GM21381 (cell line): ENCODE data around the gene BCOR.
A peak's percentile ranks its signal among the peaks of the same experiment; 100 is the strongest.

Experiments
- ATAC-seq: cut with Tn5 transposase; IDR thresholded peaks from one replicate; pipeline ENCODE4 v1.9.1; 2021; ENCODE audit warnings: mild to moderate bottlenecking, moderate library complexity; ENCODE audit not compliant: unreplicated experiment

BCOR gene

DNA sequence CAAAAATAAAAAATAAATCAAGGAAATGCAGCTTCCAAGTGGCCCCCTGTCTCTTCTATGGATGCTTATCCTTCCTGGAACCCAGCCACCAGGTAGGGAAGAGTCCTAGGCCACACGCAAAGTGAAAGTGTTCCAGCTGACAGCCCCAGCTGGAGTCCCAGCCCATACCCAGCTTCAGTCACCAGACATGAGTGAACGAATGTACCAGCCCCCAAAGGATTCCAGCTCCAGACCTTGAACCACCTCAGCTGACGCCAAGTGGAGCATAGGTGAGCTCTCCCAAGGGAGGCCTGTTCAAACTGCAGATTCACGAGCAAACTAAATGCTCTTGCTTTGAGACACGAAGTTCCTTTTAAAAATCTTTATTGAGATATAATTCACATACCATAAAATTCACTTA is 62.0 kb downstream of the BCOR start:
- no peak for ATAC-seq

DNA sequence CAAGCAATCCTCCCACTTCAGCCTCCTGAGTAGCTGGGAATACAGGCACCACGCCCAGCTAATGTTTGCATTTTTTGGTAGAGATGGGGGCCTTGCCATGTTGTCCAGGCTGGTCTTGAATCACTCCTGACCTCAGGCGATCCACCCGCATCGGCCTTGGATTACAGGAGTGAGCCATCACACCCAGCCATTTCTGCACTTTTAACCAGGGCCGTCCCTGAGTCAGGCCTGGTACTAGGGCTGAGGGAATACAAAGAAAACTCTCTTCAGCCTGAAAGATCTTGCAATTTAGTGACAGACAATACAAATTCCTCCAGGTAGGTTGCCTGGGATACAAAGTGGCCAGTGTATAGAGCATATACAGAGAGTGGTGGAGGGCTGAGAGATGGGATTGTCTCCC is 65.8 kb downstream of the BCOR start:
- no peak for ATAC-seq

DNA sequence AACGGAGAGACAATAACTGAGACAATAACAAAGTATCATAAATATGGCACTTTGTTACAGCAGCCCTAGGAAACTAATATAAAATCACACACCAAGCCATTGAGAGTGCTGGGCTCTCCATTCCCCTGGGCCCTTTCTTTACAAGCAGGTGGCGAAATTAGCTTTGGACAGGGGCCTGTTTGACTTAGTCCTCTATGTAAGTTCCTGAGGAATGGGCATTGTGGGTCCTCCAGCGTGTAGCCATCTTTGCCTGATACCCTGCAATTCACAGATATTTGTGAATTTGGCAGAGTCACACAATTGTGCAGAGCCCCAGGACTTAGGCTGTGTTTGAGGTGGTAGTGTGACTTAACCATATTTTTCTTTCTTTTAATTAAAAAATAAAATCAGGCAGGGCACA is 67.6 kb downstream of the BCOR start:
- ATAC-seq, result no peak

DNA sequence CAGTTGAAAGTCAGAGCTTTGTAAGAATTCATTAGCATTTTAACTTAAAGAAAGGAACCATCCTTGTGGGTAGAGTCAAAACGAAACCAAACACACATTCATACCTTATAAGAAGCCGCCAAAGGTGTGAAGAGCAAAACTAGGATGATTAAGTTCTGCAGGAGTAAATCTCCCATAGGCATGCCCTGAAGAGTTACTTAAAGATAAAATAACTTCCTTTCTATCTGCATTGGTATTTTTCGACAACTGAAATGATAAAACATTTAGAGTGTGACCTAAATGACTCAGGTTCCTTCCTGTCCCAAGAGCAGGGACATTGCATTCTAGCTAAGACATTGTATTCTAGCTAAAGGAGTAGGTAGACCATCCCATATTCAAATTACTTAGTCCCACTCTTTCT is 75.3 kb downstream of the BCOR start:
- ATAC-seq, result peak; percentile 61

DNA sequence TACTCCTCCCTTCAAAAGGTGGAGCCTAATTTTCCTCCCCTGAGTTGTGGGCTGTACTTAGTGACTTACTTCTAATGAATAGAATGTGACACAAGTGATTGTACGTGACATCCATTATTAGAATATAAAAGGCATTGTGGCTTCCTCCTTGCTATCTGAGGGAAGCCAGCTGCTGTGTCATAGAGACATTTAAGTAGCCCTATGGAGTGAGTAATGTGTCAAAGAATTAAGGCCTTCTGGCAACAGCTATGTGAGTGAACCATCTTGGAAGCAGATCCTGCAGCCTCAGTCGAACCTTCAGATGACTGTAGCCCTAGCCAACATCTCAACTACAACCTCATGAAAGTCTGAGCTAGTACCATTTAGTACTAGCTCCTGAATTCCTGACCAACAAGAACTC is 76.1 kb downstream of the BCOR start:
- ATAC-seq, result no peak

DNA sequence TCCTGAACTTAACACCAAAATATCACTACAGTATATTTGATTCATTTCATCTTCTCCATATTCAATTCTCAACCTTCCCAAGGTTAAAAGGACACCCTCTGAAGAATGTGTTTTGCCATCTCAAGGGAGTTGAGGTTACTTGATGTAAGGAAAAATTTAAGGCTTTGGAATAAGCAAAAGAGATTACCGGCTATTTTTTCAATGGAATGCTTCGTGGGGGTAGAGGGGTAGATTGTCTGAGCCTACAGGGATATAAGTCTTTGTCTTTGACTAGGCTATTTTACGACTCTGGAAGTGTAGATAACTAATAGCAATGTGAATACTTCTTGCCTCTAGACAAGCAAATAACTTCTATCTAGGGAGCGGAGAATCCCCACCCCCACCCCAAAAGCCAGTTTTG is 78.2 kb downstream of the BCOR start:
- ATAC-seq, result no peak

DNA sequence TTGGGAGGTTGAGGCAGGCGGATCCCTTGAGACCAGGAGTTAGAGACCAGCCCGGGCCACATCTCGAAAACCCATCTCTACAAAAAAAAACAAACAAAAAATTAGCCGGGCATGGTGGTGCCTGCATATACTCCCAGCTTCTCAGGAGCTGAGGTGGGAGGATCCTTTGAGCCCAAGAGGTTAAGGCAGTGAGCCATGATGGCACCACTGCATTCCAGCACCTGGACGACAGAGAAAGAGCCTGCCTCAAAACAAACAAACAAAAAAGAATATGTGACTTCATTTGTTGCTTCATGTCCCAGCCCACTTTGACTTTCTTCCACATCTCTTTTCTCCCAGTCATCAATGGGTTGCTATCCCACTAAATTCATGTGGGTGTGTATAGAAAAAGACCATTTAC is 79.7 kb downstream of the BCOR start:
- ATAC-seq, result no peak

DNA sequence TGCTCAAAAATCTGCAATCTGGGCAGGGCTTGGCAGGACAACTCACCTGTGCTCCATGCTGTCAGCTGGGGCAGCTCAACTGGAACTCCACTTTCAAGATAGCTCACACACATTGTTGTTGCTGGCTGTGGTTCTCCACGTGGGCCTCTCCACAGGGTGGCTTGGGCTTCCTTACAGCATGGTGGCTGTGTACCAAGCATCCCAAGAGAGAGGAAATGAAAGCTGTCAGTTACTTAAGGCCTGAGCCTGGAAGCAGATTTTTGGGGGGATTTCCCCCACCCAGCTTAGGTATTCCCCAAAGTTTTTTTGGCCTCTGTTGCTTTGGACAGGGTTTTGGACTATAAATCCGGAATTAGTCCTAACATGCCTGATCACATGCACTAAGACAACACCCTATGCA is 81.0 kb downstream of the BCOR start:
- ATAC-seq, result no peak

DNA sequence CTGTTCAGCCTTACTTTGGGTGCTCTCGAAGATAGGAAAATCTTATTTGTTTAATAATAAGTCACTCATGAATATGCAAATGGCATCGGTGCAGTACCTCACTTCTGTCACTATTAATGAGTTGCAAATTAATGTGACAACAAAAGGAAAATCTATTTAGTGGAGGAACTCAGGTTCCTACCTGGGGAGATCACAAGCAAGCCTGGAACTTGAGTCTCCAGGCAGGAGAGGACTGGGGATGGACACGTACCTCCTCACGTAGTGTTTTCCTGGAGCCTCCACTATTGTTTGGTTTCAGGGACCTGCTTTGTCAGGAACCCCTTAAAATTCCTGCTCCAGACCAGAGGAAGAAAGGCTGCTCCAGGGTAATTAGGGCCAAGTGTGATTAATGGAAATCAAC is 82.1 kb downstream of the BCOR start:
- no peak for ATAC-seq

DNA sequence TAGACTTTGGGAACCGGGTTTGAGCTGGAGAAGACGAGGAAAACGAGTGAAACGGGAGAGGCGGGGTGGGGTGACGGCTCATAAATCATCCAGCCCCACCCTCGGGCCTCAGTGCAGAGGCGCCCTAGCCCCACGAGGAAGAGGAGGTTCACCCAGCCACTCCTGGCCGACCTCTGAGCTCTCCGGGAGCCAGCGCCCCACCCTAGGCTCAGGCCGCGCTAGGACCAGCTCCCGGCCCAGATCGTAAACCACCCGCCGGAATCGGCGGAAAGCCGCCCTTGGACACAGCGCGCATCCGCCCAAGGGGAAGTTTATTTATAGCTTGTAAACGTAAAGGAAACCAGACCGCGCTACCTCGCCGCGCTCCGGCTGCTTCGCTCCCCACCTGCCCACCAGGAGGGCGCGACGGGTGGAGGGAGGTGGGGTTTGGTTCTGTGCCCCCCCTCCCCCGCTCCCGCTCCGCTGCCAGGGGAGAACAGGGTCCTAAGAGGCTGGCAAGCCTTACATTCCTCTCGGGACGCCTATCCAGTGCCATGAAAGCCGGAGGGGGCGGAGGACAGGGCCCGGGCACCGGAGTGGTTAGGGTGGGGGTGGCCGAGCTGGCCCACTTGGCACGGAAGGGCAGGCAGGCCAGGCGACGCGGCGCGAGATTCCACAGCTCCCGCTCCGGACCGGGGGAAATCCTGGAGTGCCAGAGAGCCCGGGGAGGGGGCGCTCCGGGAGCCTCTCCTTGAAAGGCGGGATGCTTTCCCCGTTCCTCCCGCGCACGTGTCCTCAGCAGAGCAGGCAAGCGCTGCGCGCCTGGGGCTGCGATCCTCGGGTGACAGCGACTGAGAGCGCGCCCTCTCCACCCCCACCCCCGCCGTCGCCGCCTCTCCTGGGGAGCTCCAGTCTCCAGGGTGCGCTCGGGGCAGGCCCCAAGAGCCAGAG is 84.2 kb downstream of the BCOR start:
- ATAC-seq, result no peak

DNA sequence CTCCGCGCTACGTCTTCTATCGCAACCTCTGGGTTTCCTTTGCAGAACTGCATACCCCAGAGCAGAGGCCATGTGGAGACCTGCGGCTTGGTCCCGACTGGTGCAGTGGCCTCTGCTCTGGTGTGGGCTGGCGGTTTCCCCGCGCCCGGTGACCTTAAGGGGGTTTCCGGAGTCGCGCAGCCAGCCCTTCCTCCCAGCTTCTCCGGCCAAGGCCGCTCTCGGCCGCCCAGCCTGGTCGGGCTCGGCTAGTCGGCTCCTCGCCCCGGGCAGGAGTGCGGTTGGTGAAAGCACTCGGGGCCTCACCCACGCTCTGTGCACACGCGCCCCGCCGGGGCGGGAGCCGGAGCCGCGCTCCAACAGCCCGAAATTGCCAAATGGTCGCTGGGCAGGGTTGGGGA is 84.9 kb downstream of the BCOR start:
- no peak for ATAC-seq

DNA sequence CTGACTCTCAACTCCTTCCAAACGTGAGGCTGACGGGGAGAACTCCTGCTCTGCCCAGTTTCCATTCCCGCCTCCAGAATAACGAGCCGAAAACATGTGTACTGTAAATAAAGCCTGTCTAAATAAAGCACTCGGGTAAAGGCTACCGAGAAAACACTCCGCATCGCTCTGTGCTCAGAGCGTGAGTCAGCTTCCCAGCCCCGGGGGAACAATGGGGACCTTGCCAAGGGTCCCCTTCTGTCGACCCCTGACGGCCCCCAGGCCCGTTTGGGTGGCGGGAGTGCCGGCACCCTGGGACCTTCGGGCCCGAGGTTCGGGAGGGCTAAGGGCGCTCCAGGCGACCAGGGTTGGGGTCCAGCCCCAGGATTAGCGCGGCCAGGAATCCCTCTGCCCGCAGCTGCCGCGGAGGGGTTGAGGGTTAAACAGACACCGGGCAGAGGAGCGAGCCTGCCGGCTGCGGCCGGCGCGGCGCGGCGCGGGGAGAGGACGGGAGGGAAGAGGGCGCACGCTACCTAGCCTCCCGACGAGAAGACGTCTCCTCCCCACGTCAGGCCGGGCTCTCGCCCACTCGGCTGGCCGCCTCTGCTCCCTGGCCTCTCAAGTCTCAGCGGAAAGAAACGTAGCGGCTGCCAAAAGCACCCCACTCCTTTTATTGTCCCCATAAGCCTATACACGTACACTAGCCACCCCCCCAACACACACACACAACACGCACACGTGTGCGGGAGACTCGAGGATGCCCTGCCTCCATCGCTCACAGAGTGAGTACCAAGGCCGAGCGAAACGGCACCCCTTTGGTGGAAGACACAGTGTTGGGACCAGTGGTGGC is 85.5 kb downstream of the BCOR start:
- ATAC-seq, result no peak

DNA sequence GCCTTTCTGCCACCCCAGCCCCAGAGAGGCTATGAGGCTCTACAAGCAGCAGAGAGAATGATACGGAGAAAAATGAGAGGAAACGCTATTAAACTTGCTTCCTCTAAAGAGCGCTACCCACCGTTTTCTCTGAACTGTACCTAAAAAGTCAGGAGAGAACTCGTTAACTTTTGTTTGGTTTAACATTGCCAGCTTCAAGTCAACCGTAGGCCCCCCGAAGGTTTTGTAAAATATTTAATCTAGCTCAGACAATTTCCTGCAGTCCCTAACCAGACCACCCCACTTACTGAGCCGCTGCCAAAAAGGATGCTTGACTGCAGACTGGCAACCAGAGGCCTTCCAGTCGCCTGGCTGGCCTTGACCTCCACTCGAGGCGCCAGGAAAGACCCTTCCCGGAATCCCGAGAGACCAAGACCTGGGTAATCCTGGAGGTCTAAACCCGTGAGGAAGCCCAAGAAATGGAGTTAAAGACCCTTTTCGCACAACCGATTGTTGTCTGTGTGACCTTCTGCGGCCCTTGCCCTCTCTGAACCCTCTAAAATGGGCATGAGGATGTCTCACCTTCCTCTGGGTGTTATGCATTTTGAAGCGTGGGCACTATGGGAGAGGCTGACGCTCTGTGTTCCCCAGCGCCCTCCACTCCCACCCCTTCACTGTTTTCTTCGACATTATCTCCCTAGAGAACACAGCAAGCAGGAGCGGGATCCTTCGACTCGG is 86.3 kb downstream of the BCOR start:
- no peak for ATAC-seq

DNA sequence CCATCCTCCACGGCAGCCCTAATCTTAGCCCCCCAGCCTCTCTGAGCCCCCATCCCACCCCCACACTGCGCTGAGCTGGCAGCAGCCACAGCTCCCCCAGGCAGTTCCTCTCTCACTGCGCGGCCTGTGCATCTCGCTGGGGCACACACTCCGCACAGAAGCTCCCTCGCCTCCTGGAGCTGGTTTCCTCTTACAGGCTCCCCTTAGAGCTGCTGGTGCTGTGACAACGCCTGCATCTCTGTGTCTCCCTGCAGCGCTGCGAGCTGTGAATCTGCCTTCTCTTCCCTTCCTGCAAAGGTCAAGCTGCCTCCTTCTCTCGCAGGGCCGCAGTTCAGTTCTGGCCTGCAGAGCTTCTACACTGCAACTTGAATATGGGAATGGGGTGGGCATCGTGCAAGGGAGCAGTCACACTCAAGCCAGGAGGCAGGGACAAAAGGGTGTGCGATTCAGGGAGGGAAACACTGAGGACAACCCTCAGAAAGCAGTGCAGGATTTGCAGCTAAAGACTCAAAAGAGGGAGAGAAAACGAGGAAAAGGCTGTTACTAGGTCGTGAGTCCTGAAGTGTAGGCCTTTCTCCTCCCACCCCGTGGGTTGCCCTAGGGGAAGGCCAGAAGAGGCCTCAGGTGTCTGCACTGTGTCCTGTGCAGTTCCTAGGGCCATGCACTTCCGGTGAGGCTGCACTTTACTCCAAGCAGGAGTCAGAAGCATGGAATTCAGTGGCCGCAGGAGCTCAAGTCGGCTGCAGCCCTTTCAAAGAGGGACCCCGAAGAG is 87.0 kb downstream of the BCOR start:
- no peak for ATAC-seq

DNA sequence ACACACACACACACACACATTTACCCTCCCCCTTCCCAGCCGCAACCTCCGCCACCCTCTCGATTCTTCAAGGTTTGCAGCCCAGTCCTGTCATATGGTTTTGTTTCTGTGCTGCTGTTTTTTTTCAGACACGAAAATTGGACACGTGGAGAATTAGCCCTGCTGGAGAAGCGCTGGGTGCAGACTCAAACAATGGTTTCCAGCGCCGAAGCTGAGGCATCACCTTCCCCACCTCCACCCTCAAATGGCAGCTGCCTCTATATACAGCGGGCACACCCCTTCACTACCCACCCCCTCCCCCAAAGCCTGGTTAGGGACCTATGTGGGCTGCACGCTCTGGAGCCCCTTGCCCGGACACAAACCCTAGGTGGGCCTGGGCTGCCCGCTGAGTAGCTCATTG is 87.9 kb downstream of the BCOR start:
- no peak for ATAC-seq

DNA sequence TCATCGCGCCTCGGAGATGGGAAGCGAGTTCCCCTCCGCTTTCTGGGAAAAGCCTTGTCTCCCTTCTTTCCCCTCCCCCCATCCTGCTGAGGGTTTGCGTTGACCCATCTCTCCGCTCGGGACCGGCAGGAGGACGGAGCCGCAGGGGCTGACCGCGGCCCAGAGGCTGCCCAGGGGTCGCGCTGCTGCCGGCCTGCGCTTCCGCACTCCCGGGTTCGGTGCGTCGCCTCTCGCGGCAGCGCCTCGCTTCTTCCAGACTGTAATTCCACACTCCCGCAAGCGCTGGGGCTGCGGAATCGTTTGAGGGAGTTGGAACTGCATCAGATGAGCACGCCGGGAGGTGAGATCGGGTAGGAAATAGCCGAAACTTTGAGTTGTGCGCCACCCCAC is 88.3 kb downstream of the BCOR start:
- ATAC-seq, result no peak

DNA sequence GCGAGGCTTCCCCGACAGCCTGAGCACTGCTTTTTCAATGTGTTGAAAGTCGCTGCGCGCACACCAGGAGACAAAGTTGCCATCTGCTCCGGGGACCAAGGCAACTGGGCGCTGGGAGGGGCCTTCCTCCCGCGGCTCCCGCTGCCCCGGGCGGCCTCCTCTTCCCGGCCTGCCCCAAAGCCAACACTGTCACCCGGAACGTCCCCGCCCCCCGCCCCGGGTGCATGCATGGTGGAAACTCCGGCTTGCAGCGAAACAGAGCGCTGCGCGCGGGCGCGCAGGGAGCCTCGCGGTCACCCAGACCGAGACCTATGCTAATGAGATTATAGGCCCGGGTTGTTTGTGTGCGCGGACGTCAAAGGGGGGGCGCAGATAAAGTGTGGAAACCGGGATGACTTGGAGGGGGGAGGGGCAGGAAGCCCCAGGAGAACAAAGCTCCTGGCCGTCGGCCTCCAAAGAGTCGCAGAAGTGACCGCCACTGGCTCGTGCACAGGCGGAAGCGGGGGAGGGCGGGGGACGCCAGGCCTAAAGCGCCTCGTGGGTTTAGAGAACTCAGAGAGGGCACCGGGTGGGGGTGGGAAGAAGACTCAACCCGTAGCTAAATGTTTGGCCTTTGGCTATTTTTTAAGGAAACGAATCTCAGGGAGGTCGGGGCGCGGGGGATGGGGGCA is 88.8 kb downstream of the BCOR start:
- ATAC-seq, result no peak

DNA sequence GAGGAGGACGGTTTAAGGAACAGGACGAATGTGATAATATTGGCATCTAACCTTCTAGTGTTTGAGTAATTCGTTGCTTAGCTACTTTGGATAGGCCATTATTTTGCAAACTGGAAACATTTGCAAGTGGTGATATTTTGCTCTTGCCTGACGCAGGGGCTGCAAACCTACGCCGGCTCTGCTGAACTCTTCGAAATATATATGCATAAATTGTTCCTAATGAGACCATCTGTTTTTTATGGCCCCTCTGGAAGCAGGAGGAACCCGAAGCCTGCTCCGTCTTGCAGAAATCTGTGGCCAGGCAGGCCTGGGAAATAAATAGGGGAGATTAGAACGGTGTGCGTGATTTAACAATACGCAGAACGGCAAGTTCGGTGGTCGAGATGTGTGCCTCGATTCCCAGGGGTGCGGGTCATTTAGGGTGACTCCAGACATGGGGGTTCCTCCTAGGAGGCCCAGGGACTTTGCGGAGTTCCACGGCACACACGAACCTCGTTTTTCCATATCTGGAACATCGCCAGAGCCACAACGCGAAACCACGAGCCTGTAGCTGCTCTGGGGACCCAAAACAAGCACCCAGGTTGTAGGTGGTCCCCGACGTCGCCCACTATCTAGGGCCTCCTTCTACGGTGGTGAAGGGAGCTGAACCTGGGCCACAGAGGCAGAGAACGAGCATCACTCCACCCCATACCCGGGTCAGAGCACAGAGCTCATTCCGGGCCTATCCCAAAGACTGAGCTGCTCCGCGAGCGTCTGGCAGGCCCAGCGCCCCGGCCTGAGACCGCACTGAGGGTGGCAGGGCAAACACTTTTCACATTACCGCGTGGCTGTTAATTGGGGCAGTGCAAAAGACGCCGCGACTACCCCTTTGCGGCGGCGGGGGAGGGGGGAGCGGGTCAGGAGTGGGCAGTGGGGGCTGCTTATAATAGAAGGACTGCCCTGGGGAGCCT is 89.7 kb downstream of the BCOR start:
- ATAC-seq, result no peak

DNA sequence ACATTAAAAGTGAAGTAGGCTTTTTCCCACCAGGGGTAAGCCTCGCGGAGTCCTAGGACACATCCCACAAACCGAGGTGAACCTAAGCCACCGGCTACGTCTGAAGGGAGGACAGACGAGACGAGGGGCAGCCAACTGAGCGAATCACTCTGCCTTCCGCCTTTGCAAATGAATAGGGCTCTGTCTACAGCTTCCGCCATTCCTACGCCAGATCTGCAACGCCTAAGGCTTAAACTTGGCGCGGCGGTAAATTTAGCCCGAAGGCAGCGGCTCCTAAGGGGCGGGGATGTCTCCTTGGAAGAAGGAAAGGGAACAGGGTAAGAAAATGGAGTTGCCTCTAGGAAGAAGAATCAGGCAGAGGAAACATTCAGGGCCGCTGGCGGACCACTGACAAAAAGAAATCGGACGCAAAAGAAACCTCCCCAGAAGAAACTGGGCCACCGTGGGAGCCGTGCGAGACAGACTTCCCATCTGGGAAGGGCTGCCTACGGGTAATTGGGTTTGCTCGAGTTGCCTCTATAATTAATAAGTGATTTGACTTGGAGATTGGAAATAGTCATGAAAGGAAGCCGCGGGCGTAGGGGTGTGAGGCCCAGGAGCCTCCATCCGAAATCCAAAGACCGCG is 90.5 kb downstream of the BCOR start:
- no peak for ATAC-seq
